Measurements from ENCODE around the gene MTRR.

The MTRR gene

GRCh38 chr5:7947301-7947700 lies 78.4 kb downstream of the MTRR start:
- H3K9me3 ChIP-seq (ENCODE audit: low read length) = no peaks in the 10 kb centered on the region
- TF ChIP-seq CTCF (IDR thresholded peaks at IDR 0.05; ENCODE audit: low read length) = no peak
- TF ChIP-seq EZH2 (IDR thresholded peaks at IDR 0.05; ENCODE audit: borderline replicate concordance, low read length) = no peak
- no peak overlapping the region for H3K9ac ChIP-seq (ENCODE audit: low read length)
- no peak overlapping the region for H2AFZ ChIP-seq (ENCODE audit: low read length)
- no peaks in the 10 kb centered on the region for H3F3A ChIP-seq (ENCODE audit: insufficient read depth, low read length)
- H3K79me2 ChIP-seq (ENCODE audit: insufficient read depth, low read length) = no peaks in the 10 kb centered on the region
- H3K27me3 ChIP-seq (ENCODE audit: insufficient read depth, low read length) = no peaks in the 10 kb centered on the region
- no peaks in the 10 kb centered on the region for H3K36me3 ChIP-seq (ENCODE audit: insufficient read depth, low read length)
- no peaks in the 10 kb centered on the region for H4K20me1 ChIP-seq (ENCODE audit: insufficient read depth, low read length)
- H3K27ac ChIP-seq (ENCODE audit: low read depth, low read length, poor library complexity, severe bottlenecking) = no peak overlapping the region
- H3K9me2 ChIP-seq (ENCODE audit: low read depth, low read length) = no peaks in the 10 kb centered on the region
- no peak overlapping the region for H3K4me2 ChIP-seq (ENCODE audit: low read length)
- no peaks in the 10 kb centered on the region for H3K4me1 ChIP-seq (ENCODE audit: insufficient read depth, low read length, severe bottlenecking)
- H3K4me3 ChIP-seq (ENCODE audit: low read depth, low read length, poor library complexity, severe bottlenecking) = no peak overlapping the region
